Right atrium auricular region (tissue), 2 donors: Measurements from ENCODE around the gene POC1A. TPM values are rescaled to one million over a fixed set of nuclear protein-coding genes. Genes with fewer than 3 reads are reported as not detected.

ENCODE experiments used
- DNase-seq: peaks from one replicate; pipeline ENCODE4 v3.0.0-alpha.2; 2019; ENCODE audit warnings: low spot score
- H3K27ac ChIP-seq, 2 donors: fragments of 200-600 bp; sonication (generic); 1 replicate in 1 of 2; 2 replicates in 1 of 2; pipeline ENCODE4 v1.5.1; 2016 to 2019
- H3K27me3 ChIP-seq, 2 donors: fragments of 200-600 bp; sonication (generic); one replicate each; pipeline versions ENCODE4 v1.5.1 to v1.6.0; 2017 to 2019
- H3K36me3 ChIP-seq: fragments of 200-600 bp; sonication (generic); one replicate; pipeline ENCODE4 v1.5.1; 2016
- H3K4me1 ChIP-seq, 2 donors: fragments of 200-600 bp; sonication (generic); one replicate each; pipeline versions ENCODE4 v1.5.1 to v1.6.0; 2017 to 2019
- H3K4me3 ChIP-seq, 2 donors: fragments of 200-600 bp; sonication (generic); 1 replicate in 1 of 2; 2 replicates in 1 of 2; pipeline ENCODE4 v1.5.1; 2017 to 2019; ENCODE audit warnings: mild to moderate bottlenecking in 1 of 2, moderate library complexity in 1 of 2
- H3K9me3 ChIP-seq, 2 donors: fragments of 200-600 bp; sonication (generic); one replicate each; pipeline ENCODE4 v1.5.1; 2019
- total RNA-seq, 2 donors: library from RNA; depleted of rRNA; stranded (reverse); fragments of >200 nt; gene quantifications; one replicate each; pipeline ENCODE4 v1.1.0, GENCODE V29; 2016
- TF ChIP-seq, protein P1 (sequence below), 2 donors: fragments of 200-600 bp; sonication (generic); IDR thresholded peaks; one replicate each; pipeline ENCODE4 v1.5.1; 2019; ENCODE audit warnings: antibody characterized with exemption in 2 of 2

The POC1A gene
- total RNA-seq, 2 donors from 2014 or later: 0.47 to 0.78 TPM

DNA sequence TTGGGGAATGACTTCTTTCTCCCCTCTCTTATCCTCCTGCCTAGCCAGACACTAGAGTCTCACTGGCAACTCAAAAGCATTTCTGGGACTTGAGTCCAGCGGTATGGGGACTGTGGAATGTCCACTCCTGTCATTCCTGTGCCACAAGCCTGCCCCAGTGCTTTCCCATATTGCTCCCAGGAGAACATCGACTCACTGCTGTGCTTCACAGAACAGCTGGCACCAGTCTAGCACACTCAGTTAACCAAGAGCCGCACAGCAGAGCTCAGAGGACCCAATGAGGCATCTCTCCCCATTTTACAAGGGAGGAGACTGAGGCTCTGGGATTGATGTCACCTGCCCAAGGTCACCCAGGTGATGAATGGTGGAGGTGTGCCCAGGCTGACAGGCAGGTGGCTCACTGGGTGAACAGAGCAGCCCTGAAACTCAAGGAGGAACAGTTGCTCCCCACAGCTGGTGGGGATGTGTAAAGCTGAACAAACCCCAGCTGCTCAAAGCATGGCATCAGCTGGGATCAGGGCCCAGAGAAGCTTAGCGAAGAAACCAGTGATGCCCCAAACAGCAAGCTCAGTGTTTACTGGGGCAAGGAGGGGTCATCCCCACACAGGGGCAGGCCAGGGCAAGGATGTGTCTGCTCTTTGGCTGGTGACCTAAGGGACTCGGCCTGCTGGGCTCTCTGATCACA, 62.5 kb downstream of the POC1A start:
- Histone ChIP-seq H3K36me3 (no peaks in the 10 kb centered on the region), H3K27me3 (no peaks in the 10 kb centered on the region), H3K27ac (peak overlapping the region; percentile 58 to 78), H3K4me3 (no peak overlapping the region), H3K9me3 (no peaks in the 10 kb centered on the region), H3K4me1 (peaks cover 0 to 64% of the 10 kb centered on the region in 2 donors)
- DNase-seq: no peak
- TF ChIP-seq, protein P1, sequence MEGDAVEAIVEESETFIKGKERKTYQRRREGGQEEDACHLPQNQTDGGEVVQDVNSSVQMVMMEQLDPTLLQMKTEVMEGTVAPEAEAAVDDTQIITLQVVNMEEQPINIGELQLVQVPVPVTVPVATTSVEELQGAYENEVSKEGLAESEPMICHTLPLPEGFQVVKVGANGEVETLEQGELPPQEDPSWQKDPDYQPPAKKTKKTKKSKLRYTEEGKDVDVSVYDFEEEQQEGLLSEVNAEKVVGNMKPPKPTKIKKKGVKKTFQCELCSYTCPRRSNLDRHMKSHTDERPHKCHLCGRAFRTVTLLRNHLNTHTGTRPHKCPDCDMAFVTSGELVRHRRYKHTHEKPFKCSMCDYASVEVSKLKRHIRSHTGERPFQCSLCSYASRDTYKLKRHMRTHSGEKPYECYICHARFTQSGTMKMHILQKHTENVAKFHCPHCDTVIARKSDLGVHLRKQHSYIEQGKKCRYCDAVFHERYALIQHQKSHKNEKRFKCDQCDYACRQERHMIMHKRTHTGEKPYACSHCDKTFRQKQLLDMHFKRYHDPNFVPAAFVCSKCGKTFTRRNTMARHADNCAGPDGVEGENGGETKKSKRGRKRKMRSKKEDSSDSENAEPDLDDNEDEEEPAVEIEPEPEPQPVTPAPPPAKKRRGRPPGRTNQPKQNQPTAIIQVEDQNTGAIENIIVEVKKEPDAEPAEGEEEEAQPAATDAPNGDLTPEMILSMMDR (IDR thresholded peaks at IDR 0.05): no peak

DNA sequence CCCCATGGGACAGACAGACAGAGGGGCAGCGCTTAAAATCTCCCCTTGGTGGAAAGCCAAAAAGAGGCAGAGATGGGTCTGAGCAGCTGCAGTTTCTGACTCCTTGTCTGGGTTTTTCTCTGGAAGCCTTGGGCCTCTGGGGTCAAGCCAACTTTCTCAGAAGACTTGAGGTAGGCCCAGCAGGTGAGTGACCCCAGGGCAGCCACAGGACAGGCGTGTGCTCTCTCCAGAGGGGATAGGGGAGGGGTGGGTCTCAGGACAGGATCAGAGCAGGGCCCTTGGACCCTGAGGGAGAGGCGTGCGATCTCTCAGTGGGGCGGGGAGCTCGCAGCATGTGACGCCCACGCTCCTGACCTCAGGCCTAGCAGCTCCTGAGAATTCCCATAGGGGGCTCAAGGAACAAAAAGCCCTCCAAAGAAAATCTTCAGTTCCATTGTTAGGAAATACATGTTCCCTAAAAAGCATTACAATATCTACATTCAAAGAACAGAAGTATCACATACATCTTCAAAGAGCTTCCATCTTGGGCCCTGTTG, 63.2 kb downstream of the POC1A start:
- no peak for DNase-seq

DNA sequence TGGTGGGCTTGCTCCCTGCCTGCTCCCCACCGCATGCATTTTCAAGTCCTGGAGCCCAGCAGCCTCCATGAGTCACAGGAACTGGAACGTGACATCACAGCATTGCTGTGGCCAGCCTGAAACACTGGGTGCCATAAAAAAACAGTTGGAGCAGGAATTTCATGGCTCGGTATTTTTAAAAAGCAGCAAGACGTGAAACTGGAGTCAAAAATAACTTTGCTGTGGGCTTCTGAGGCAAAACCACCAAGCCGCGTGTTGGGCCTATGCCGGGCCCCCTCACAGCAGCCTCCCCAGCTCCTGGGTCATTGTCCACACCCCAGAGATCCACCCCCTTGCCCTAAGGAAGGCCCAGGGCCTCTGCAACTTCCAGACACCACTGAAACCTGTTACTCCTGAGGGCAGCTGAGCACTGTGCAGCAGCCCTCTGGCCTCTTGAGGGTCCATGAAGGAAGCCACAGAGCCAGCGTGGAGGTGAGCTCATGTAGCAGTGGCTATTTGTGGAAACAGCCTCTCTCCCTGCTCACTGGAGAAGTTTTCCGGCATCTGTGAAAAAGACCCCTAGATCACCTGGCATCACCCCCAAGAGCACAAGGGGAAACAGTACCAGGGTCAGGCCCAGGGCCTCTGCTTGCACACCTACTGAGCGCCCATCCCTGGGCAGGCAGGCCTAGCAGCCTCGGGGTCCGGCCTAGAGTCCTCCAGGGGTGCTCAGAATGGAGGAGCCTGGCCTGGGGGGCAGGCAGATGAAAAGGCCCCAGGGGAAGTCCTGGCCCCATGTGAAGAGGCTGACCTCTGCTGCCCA, 63.9 kb downstream of the POC1A start:
- Histone ChIP-seq H3K27me3 (no peaks in the 10 kb centered on the region), H3K4me1 (peaks cover 0 to 65% of the 10 kb centered on the region in 2 donors), H3K27ac (peak overlapping the region; percentile 58 to 78), H3K9me3 (no peaks in the 10 kb centered on the region), H3K36me3 (no peaks in the 10 kb centered on the region), H3K4me3 (no peak overlapping the region)
- peak; percentile 80 for DNase-seq
- TF ChIP-seq, protein P1 (IDR thresholded peaks at IDR 0.05): no peak

More for the DNA sequence above, 63.2 kb downstream of the POC1A start:
- Histone ChIP-seq H3K36me3 (no peaks in the 10 kb centered on the region), H3K27me3 (no peaks in the 10 kb centered on the region), H3K27ac (peak overlapping the region; percentile 58 to 78), H3K9me3 (no peaks in the 10 kb centered on the region), H3K4me1 (peaks cover 0 to 65% of the 10 kb centered on the region in 2 donors), H3K4me3 (no peak overlapping the region)
- TF ChIP-seq, protein P1 (IDR thresholded peaks at IDR 0.05): no peak

DNA sequence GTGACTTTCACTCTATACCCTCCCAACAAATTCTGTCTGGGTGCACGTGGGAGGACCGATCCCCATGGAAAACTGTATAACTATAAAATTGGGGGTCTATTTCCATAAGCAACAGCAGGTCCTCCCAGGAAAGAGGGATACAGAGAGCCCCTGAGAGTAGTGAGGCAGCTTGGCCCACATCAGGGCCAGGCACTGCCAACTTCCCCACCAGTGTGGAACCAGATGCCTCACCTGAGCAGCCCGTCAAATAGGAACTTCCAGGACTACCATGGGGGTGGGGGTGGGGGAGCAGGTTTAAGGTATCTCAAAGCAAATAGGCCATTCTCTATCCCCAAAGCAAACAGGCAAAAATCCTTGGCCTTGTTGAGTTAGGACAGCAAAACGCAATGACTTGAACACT, 64.5 kb downstream of the POC1A start:
- no peak for DNase-seq
- TF ChIP-seq, protein P1 (IDR thresholded peaks at IDR 0.05): no peak
- Histone ChIP-seq H3K27ac (peak overlapping the region; percentile 58 to 78), H3K9me3 (no peaks in the 10 kb centered on the region), H3K4me1 (peaks cover 0 to 65% of the 10 kb centered on the region in 2 donors), H3K27me3 (no peaks in the 10 kb centered on the region), H3K4me3 (no peak overlapping the region), H3K36me3 (no peaks in the 10 kb centered on the region)

DNA sequence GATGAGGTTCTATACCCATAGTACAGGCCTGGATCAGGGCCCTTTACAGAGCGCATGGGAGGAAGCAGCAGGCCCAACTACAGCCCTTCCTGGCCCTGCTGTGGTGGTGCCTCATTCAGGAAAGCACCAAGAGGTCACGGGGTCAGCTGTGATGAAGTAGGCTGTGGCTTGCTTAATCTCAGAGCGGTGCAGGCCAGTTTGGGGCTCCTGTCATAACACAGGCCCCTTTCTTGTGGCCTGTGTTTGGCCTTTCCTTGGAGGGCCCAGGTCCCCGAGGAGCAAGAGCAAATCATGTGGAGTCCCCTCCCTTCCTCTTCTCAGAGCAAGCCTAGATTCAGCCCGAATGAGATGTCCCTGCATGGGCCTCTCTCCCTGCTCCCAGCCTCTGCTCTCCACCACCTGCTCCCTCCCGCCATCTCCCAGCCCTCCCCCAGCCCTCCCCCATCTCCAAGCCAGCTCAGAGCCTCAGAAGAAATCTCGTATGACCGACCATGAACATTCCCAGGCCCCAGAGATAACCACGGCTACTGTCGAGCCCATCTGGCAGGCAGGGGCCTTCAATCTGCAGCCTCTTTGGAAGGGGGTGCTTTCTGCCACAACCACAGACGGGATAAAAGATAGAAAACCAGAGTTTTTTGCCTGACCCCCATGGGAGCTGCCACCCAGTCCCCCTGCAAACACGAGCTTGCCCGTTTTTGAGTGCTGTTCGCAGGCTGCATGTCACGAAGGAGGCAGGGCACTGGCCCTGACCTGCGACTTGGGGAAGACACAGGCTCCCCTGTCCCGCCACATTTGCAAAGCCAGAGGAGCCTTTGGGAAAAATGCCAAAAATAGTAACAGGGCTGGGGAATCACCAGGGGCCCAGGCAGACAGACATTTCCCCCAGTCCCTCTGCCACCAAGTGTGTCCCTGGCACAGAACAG, 65.5 kb downstream of the POC1A start:
- H3K4me3 ChIP-seq: no peak overlapping the region
- peak overlapping the region; percentile 58 to 78 for H3K27ac ChIP-seq
- H3K27me3 ChIP-seq: no peaks in the 10 kb centered on the region
- H3K4me1 ChIP-seq: peaks cover 0 to 65% of the 10 kb centered on the region in 2 donors
- DNase-seq: peak; percentile 70
- H3K9me3 ChIP-seq: no peaks in the 10 kb centered on the region
- TF ChIP-seq, protein P1 (IDR thresholded peaks at IDR 0.05): no peak
- H3K36me3 ChIP-seq: no peaks in the 10 kb centered on the region
